ENCODE measurements around the gene ULK1.

The ULK1 gene

GRCh38 chr12:131855521-131856142 is 38.8 kb upstream of the ULK1 start:
- FAIRE-seq (no peak), DNase-seq (ENCODE audit: insufficient read length, low spot score) (no peak)
- no peak for TF ChIP-seq POLR2A (IDR thresholded peaks at IDR 0.05; ENCODE audit: low read depth, low read length)

GRCh38 chr12:131856366-131857097 is 37.9 kb upstream of the ULK1 start:
- FAIRE-seq = no peak
- DNase-seq (ENCODE audit: insufficient read length, low spot score) = no peak
- no peak for TF ChIP-seq POLR2A (IDR thresholded peaks at IDR 0.05; ENCODE audit: low read depth, low read length)

DNA sequence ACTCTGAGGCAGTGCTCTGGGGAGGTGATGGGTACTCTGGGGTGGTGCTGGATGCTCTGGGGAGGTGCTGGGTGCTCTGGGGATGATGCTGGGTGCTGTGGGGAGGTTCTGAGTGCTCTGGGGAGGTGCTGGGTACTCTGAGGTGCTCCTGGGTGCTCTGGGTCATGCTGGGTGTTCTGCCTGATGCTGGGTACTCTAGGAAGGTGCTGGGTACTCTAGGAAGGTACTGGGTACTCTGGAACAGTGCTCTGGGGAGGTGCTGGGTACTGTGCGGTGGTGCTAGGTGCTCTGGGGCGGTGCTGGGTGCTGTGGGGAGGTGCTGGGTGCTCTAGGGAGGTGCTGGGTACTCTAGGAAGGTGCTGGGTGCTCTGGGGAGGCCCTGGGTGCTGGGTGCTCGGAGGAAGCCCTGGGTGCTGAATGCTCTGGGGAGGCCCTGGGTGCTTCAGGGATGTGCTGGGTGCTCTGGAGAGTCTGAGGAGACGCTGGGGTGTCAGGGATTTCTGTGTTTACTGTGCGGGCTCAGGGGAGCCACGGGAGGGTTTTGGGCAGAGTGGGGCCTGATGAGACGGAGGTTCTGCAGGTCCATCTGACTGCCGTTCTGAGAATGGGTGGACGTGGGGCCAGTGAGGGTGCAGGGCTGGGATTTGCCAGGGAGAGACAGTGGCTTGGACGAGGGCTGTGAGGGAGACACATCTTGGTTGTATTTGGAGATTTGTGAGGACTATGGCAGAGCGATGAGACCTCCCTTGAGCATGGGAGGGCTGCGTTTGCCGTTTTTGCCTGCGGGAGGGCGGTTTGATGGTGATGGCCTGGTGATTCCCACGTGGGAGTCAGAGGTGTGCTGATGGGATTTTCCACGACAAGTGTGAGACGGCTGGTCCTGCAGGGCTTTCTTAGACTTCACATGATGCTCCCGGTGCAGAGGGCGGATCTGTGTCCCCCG is 36.2 kb upstream of the ULK1 start:
- TF ChIP-seq POLR2A (IDR thresholded peaks at IDR 0.05; ENCODE audit: low read depth, low read length) = no peak
- no peak for FAIRE-seq
- no peak for DNase-seq (ENCODE audit: insufficient read length, low spot score)

- no peak for FAIRE-seq
- peak; percentile 8; the same call in 1 of the 2 replicates for TF ChIP-seq POLR2A (IDR thresholded peaks at IDR 0.05; ENCODE audit: low read depth, low read length)
- DNase-seq (ENCODE audit: insufficient read length, low spot score) = peak; percentile 93
These were observed 33.8 kb upstream of the ULK1 start for GRCh38 chr12:131860472-131861260.

DNA sequence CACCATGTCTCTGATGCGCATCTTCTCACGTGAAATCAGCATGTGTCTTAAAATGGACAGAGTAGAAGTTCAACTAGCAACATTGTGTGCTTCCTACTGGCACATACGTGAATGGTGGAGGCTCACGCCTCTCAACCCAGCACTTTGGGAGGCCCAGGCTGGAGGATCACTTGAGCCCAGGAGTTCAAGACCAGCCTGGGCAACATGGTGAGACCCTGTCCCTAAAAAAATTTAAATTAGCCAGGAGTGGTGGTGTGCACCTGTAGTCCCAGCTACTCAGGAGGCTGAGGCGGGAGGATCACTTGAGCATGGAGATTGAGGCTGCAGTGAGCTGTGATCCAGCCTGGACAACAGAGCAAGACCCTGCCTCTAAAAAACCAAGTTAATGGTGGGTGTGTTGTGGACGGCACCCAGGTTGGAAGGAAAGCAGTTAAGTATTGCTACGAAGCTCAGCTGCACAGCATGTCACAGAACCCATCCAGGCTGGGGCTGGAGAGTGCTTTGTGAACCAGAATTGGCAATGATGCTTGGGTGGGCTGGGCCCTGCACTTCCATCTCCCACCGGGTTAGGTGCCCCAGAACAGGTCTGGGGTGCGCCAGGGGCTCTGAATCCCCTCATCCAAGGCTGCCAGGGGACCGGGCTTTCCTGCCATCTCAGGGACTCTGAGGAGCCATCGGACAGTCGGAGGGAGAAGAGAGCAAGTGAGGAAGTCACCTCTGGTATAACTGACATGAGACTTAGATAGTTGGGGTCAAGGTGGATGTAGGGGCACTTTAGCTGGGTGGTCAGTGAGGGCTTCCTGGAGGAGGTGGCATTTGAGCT is 33.0 kb upstream of the ULK1 start:
- TF ChIP-seq POLR2A (IDR thresholded peaks at IDR 0.05; ENCODE audit: low read depth, low read length) = no peak
- DNase-seq (ENCODE audit: insufficient read length, low spot score) (no peak), FAIRE-seq (no peak)

GRCh38 chr12:131862084-131862441 is 32.4 kb upstream of the ULK1 start:
- TF ChIP-seq POLR2A (IDR thresholded peaks at IDR 0.05; ENCODE audit: low read depth, low read length) = no peak
- FAIRE-seq = no peak
- no peak for DNase-seq (ENCODE audit: insufficient read length, low spot score)

GRCh38 chr12:131862600-131862993 is 31.8 kb upstream of the ULK1 start:
- FAIRE-seq = no peak
- DNase-seq (ENCODE audit: insufficient read length, low spot score) = no peak
- no peak for TF ChIP-seq POLR2A (IDR thresholded peaks at IDR 0.05; ENCODE audit: low read depth, low read length)

GRCh38 chr12:131862994-131863710 is 31.3 kb upstream of the ULK1 start:
- no peak for FAIRE-seq
- no peak for DNase-seq (ENCODE audit: insufficient read length, low spot score)
- TF ChIP-seq POLR2A (IDR thresholded peaks at IDR 0.05; ENCODE audit: low read depth, low read length) = no peak

DNA sequence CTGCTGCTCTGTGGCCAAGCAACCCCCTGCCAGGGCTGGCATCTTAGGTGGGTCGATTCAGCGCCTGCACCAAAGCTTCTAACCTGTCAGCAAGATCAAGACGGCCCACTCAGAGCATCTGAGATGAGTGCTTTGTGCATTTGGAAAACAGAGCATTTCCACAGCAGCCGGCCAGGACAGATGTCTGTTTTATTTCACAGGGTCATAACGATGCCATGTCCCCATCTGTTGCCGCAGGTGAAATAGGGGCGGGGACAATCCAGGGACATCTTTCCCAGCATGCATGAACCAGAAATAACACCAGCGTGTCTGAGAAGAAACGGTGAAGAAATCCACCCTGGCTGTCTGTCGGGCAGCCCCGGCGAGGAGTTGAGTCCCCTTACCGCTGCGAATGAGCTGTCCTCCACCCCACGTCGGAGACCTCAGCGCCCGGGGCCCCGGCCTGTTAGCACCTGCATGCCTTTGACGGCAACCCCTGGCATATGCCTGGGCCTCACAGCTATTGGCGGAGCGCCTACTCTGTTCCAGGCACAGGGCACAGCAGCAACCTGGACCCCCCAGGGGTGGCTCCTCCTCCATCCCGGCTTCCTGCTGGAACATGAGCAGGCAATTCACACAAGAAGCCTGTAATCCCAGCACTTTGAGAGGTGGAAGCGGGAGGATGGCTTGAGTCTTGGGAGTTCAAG is 30.6 kb upstream of the ULK1 start:
- no peak for FAIRE-seq
- no peak for TF ChIP-seq POLR2A (IDR thresholded peaks at IDR 0.05; ENCODE audit: low read depth, low read length)
- DNase-seq (ENCODE audit: insufficient read length, low spot score) = no peak

- DNase-seq (ENCODE audit: insufficient read length, low spot score) = no peak
- no peak for FAIRE-seq
- no peak for TF ChIP-seq POLR2A (IDR thresholded peaks at IDR 0.05; ENCODE audit: low read depth, low read length)
These were observed 30.0 kb upstream of the ULK1 start for GRCh38 chr12:131864469-131864868.

DNA sequence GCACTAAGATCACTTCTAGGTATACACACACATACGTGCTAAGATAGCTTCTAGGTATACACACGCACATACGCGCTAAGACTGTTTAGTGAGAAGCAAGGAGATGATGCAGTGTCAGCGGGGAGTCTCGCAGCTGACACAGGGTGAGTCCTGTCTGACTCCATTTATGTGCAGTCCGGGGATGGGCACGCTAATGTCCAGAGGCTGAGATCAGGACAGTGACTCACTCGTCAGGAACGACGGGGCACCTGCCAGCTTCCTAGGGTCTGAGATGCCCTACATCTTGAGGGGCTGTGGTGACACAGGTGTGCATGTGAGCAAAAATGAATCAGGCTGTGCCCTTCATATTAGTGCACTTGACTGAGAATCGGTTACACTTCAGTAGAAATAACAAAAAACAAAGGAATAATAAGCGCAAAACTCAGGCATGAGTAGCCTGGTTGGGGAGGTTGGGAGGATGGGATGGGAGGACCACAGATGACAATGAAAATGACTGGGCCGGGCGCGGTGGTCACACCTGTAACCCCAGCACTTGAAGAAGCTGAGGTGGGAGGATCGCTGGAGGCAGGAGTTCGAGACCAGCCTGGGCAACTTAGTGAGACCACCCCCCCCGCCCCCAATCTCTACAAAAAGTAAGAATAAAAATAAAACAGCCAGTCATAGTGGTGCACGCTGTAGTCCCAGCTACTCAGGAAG is 29.1 kb upstream of the ULK1 start:
- DNase-seq (ENCODE audit: insufficient read length, low spot score) = peak; percentile 92
- no peak for TF ChIP-seq POLR2A (IDR thresholded peaks at IDR 0.05; ENCODE audit: low read depth, low read length)
- FAIRE-seq = peak; percentile 85
